ENCODE data around the gene DOK7.
A peak's percentile ranks its signal among the peaks of the same experiment; 100 is the strongest.
"Not testable (repeated sequence)": the region's sequence is repeated elsewhere in the genome, so short reads cannot be mapped to it uniquely, and the experiment has no call there.

The DOK7 gene

DNA sequence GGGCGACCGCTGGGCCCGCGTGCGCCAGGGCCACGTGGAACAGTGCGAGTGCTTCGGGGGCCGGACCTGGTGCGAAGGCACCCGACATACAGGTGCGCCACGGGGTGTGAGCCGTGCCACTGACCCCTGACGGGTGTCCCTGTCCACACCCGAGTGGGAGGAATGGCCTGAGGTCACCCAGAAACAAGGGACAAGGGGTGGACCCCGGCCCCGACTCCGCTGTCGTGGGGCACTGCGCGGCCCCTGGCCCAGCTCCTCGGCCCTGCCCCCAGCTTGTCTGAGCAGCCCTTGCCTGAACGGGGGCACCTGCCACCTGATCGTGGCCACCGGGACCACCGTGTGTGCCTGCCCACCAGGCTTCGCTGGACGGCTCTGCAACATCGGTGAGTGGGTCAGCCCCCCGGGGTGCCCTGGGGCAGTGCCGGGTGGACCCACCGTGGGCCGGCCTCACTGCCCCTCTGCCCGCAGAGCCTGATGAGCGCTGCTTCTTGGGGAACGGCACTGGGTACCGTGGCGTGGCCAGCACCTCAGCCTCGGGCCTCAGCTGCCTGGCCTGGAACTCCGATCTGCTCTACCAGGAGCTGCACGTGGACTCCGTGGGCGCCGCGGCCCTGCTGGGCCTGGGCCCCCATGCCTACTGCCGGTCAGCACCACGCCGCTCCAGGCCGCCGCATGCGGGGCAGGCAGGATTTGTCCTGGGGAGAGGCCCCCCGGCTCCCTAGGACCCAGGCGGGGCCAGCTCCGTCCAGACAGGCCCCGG, 18.6 kb upstream of the DOK7 start:
- DNase-seq: no peak

DNA sequence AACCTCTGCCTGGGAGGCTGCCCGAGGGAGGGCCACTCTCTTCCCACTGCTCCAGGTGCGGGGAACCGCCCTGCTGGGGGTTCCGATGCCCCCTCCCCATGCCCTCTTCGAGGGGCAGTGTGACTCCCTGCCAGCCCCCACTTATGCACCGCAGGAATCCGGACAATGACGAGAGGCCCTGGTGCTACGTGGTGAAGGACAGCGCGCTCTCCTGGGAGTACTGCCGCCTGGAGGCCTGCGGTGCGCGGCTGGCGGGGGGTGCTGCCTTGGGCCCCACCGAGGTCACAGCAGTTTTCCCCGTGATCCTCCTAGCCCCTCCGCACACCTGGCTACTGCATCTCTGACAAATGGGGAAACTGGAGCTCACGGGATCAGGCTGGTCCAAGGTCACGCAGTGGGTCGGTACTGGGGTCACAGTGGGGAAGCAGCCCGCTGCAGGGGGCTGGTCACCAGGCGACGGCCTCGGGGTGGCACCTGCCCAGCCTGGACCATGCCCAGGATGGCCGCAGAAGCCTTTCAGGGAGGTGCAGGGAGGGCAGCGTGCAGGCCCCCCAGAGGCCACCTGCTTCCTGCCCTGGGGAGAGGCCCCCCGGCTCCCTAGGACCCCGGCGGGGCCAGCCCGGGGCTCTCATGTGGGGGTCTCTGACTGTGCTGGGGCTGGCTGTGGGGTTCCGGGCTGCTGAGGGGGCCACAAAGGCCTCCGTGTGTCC, 17.8 kb upstream of the DOK7 start:
- no peak for DNase-seq

DNA sequence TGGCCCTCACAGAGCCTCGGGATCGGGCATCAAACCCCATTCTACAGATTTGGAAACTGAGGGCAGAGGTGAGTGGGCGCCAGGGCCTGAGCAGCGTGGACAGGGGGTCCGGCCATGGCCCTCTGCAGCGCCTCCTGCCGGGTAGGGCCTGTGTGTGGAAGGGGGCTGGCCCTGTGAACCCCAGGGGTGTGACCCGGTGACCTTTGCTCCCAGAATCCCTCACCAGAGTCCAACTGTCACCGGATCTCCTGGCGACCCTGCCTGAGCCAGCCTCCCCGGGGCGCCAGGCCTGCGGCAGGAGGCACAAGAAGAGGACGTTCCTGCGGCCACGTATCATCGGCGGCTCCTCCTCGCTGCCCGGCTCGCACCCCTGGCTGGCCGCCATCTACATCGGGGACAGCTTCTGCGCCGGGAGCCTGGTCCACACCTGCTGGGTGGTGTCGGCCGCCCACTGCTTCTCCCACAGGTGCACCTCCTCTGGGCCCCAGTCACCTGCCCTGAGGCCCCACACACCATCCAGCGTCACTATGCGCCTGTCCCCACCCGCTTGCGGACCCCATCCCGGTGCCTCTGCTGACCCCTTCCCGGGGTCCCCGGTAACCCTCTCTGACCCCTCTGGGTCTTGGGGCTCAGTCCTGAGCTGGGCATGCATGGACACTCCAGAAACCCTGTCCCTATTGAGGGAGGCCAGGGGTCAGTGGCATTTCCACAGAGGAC, 17.1 kb upstream of the DOK7 start:
- no peak for DNase-seq

DNA sequence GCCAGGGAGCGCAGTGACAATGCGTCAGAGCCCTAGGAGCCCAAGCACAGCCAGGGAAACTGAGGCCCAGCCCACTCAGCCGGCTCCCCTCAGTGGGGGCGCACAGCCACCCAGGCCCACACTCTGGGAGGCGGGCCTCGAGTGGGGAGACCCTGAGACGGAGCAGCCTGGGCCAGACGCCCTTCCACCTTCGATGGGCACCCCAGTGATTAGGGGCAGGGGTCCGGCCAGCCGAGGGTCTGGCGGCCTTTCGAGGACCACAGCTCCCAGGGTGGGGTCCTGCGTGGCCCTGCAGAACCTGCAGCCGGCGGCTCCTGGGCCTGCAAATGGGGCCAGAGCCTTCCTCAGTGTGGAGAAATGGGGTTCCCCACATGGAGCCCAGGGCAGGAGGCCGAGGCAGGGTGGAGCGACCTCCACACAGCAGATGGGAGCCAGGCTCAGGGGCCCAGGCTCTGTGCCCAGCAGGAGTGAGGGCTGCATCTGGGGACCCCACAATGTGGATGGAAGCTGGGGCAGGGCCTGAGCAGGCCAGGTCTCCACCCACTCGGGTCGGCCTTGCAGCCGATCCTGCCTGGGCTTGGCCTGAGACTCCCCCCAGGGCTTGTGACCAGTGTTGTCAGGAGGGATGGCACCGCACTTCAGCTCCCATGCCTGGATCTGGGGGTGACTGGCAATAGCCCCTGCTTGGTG, 16.3 kb upstream of the DOK7 start:
- DNase-seq: no peak

DNA sequence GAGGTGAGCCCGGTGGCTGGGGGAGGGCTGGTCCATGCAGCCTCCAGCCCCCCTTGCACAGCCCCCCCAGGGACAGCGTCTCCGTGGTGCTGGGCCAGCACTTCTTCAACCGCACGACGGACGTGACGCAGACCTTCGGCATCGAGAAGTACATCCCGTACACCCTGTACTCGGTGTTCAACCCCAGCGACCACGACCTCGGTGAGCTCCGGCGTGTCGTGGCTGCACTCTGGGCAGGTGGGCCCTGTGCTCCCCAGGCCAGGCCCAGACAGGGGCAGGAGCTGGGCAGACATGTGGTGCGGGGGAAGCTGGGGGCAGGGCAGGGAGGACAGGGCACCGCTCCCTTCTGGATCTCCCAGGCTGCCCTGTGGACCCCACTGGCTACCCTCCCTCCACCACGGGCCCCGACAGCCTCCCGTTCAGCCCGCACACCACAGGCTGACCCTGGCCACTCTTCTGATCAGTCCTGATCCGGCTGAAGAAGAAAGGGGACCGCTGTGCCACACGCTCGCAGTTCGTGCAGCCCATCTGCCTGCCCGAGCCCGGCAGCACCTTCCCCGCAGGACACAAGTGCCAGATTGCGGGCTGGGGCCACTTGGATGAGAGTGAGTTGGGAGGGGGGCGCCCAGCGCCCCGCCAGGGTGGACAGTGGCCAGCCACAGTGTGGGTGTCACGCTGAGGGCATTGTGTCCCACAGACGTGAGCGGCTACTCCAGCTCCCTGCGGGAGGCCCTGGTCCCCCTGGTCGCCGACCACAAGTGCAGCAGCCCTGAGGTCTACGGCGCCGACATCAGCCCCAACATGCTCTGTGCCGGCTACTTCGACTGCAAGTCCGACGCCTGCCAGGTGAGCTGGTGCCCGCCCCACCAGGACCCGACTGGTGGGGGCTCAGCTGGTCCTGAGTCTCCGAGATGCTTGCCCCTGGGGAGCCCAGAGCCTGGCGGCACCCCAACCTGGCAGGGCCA, 15.4 kb upstream of the DOK7 start:
- DNase-seq: no peak

DNA sequence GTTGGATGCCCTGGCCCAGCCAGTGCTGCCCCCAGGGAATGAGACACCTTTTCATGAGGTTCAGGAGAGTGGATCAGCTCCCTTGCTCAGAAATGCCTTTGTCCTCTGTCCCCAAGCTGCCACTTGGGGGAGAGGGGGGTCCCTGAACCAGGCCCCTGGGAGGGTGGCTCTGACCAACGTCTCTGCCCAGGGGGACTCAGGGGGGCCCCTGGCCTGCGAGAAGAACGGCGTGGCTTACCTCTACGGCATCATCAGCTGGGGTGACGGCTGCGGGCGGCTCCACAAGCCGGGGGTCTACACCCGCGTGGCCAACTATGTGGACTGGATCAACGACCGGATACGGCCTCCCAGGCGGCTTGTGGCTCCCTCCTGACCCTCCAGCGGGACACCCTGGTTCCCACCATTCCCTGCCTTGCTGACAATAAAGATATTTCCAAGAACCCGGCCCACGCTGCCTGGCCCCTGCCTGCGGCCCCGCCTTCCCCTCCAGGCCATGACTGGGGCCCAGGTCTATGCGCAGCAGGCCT, 14.0 kb upstream of the DOK7 start:
- no peak for DNase-seq

DNA sequence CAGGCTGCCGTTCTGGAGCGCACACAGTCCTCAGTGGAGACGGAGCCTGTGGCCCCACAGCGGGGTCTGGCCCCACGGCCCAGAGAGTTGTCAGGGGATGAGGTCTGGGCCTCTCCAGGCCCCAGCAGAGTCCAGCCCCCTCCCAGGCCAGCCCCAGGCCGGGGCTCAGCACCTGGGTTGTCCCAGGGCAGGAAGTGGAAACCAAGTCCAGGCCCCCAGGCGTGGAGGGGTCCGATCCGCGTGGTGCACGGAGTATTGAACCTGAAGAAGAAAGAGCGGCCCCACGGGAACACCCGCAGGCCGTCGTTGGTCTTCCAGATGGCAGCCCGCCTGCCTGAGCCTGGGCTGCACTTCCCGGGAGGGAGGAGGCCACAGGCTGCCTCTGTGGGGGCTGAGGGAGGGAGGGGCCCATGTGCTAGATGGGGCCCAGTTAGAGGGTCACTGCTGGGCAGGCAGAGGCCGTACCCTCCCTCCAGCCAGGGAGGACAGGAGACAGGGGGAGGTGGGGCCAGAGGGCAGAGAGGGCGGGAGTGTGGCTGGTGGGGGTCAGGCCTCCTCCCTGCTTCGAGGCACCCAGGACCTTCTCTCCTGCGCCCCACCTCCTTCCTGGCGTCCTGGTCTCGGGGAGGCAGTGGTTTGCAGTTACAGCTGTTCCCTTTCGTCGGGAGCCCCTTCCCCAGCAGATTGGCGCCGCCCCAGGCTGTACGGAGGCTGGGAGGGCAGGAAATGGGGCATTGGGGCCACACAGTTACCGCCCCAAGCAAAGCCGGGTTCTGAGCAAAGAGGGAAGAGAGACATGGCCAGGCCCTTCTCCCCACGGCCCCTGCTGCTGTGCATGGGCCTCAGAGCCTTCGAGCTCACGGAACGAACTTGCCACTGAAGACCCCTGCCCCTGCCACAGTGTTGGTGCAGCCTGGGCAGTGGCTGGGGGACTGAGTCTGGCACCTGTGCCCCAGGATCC, 13.3 kb upstream of the DOK7 start:
- no peak for DNase-seq

DNA sequence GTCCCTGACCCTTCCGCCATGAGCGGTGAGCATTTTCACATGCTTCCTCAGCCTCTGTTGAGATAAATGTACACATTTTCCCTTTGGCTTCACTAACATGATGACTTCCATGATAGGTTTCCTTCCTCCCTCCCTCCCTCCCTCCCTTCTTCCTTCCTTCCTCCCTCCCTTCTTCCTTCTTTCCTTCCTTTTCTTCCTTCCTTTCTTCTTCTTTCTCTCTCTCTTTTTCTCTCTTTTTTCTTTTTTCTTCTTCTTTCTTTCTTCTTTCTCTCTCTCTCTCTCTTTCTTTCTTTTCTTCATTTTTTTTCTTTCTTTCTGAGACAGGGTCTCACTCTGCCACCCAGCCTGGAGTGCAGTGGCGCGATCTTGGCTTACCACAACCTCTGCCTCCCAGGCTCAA, 12.5 kb upstream of the DOK7 start:
- no peak for DNase-seq

DNA sequence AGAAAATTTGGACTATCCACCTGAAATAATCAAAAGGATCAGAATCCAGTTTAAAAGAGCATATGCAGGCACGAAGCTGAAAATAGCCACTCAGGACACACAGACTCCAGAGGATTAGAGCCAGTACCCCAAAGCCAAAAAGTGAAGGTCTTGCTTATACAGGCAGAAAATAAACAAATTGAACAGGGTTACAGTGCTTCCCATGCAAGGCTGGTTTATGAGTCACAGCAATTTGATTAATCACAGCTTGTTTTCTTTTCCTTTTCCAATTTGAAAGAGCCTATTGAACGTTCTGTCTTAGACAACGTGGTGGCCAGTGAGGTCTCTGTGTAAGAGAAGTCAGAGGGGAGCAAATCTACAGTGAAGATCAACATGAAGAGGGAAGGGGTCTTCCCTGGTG, 11.2 kb upstream of the DOK7 start:
- no peak for DNase-seq

DNA sequence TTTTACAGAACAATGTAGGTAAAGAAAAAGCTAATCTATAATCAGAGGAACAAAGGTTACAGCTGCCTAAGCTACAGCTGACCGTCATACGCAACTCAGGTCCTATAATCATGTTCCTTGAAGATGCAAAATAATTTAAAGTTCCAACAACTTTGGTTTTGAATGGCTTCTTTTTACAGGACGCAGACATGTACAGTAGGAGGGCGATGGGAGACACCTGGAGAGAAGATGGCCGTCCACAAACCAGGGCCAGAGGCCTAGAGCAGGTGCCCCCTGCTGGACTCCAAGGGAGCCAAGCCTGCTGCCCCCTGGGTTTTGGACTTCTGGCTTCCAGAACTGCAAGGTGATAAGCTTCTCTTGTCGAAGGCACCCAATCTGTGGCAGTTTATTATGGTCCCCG, 10.7 kb upstream of the DOK7 start:
- no peak for DNase-seq

DNA sequence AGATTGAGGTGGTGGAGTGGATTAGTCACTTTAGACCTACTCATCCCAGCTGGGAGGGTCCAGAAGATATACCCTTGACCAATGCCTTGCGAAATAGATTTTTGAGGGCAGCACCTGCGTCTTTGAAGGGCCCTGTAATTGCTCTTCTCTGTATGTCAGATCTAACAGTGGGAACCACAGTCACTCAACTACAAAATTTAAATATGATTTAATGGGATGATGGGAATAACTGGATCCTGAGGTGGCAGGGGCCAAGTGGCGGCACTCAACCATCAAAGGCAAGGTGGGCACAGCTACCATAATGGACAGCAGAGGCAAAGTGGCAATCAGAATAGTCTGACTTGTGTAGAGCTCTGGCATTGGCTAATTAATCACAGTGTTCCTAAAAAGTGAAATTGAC, 7.5 kb upstream of the DOK7 start:
- DNase-seq: not testable (repeated sequence)

DNA sequence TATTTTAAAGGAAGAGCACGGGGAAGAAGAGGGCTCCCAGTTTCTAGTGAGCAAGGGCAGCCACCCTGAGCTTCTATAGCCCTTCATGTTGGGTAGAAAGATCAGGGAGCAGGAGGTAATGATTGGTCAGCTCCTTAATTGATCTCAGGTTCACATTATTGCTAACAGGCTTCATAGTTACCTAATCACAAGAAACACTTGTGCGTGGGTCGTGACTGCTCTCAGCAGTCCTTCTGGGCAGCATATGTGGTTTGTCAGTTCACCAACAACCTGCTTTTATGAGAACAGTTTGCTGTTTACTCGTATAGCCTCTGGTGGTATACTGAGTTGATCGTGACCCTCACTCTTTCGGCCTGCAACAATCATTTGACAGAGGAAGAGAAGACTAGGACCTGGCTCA, 4.7 kb upstream of the DOK7 start:
- no peak for DNase-seq

DNA sequence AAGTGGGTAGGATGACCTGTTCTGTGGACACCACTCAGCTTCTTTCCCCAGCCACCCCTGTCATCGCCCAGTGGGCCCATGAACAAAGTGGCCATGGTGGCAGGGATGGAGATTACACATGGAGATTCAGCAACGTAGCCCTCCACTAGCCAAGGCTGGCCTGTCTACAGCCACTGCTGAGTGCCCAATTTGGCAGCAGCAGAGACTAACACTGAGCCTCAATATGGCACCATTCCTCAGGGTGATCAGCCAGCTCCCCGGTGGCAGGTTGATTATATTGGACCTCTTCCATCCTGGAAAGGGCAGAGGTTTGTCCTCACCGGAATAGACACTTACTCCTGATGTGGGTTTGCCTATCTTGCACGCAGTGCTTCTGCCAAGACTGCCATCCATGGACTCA, 4.0 kb upstream of the DOK7 start:
- DNase-seq: not testable (repeated sequence)

DNA sequence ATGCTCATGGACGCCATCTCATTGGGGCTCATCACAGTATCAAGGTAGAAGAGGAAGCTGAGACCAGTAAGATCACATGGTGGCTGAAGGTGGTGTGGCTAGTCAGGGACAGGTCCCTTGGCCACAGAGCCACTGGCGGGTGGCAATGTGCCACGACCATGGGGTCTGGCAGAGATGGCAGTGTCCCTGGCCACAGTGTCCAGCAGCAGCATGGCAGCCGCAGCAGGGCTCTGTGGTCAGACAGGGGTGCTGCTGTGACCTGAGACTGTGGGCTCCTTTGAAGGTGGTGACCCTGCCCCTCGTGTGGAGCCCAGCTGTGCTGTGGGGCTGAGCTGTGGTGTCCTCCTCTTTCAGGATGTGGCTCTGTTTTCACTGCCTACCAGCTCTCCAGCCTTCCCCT, 2.2 kb upstream of the DOK7 start:
- no peak for DNase-seq

DNA sequence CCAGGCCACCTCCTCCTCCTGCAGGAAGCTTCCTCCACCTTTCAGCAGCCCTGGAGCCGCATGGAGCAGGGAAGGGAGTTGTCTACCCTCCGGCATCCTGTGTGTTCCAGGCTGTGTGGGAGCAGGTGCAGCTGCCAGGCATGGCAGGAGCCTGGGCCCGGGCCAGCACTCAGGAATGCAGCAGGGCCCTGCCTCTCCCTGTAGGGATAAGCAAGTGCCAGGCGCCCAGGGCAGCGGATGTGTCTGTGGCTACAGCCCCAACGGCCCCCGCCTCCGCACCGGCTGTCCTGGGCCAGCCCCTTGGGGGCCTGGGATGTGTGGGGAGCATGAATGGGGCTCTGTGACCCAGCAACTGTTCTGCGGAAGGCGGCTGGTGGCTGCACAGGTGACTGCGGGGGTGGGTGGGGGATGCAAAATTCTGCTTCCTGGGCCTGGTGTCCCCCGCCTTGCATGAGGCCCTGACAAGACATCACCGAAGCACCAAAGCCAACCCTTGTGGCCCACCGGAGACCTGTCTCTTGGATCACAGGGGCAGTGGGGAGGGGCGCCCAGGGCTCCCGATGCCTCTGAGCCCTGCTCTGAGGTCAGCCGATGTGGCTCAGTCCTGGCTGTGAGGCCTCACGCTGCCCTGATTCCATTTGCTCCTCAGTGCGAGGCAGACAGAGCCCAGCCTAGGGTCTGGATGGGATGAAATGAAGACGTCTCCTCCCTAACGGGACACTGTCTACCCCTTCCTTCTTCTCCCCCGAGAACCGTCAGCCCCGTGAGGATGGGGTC, 1.4 kb upstream of the DOK7 start:
- peak; percentile 18 for DNase-seq

DNA sequence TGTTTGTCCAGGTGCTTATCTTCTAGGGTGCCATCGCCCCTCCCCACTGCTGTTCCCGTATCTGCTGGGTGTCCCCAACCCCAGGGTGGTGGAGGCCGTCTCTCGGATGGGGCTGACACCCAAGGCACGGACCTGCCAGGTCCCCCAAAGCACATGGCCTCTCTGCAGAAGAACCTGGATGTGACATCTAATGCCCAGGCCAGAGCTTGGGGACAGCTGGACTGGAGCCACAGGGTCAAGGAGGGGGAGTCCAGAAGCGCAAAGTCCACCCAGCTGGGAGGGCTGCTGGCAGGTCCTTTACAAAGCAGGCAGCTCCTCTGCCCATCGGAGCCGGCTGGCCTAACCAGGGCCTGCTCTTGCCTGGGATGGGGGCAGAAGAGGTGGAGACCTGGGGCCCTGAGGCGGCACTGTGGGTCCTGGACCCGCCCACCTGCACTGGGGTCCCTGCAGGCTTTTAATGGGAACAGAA, 751 bp upstream of the DOK7 start:
- no peak for DNase-seq

DNA sequence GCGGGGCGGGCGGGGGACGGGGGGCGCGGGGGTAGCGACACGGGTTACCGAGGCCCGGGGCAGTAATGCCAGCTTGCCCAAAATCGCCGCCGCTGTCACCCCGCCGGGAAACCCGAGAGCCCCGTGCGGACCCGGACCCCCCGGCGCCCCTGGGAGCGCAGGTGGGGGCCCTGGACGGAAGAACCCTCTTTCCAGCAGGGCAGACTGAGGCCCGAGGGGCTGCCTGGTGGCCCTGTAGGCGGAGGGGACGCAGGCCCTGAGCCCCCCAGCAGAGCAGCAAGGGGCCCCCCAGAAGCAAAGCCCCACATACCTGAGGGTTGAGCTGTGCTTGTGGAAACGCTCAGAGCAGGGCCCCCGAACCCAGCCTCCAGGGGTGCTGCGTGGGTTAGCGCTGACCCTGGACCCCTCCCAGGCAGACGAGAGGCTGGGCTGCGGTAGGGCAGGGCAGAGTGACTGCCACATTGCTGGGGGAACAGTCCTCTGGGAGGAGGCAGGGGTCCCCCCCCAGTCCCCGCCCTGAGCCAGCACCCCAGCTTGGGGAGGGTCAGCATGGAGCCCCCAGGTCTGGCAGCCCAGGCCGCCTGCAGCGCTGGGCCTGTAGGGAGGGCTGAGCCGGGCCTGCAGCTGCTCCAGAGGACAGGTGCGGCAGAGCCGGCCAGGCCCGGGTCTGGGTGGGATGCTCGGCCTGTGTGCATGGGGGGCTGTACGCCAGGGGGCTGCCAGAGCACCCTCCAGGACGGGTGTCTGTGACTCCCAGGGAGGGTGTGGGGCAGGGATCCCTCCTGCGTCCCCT, 646 bp downstream of the DOK7 start:
- no peak for DNase-seq

DNA sequence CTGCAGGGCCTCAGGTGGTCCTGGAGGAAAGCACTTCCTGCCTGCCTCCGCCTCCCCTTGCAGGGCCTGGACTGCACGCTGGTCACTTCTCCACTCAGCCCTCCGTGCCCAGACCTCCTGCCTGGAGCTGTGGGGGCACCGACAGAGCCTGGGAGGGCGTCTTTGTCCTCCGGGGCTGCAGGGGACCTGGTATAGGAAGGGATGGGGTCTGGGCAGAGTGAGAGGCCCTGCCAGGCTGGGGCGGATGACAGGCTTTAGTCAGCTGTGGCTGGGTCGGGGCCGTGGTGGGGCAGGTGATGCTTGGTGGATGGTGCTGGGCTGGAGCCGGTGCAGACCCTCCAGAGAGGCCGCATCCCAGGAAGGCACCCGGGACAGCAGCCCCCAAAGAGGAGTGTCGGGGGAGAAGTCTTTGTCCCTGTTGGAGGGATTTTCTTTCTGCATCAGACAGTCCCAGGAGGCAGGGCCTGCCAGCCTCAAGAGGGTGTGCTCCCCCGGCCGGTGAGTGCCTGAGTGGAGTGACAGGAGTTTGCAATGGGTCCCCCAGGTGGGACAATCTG, 1.3 kb downstream of the DOK7 start:
- DNase-seq: no peak
